Activated naive CD8-positive, alpha-beta T cell treated with anti-CD3 and anti-CD28 coated beads, Interleukin-2, amount 50 U/mL, for 16 hours (primary cell): ENCODE results near the gene IGF2BP2.
"Not testable (repeated sequence)": the region's sequence is repeated elsewhere in the genome, so short reads cannot be mapped to it uniquely, and the experiment has no call there.

ENCODE experiments used
- DNase-seq: peaks from one replicate; pipeline ENCODE4 v3.0.0-alpha.2; 2020; ENCODE audit warnings: low read depth, low spot score

IGF2BP2 gene

GRCh38 chr3:185825006-185825638, at the start of gene IGF2BP2:
IGF2BP2 (minus strand) TSS chr3:185825042; CDS start chr3:185824960, 82 bp downstream.
- DNase-seq: no peak

GRCh38 chr3:185874119-185874518, 49.3 kb upstream of the IGF2BP2 start:
- DNase-seq: no peak

DNA sequence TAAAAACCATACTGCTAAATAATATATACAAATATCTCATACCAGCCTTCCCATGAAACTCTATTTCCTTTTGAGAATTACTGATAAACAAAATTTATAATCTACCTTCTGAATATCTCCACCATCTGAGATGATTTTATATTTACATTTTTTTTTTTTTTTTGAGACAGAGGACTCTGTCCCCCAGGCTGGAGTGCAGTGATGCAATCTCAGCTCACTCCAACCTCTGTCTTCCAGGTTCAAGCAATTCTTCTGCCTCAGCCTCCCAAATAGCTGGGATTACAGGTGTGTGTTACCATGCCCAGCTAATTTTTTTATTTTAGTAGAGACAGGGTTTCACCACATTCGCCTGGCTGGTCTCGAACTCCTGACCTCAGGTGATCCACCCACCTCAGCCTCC, 42.8 kb upstream of the IGF2BP2 start:
- DNase-seq: no peak

DNA sequence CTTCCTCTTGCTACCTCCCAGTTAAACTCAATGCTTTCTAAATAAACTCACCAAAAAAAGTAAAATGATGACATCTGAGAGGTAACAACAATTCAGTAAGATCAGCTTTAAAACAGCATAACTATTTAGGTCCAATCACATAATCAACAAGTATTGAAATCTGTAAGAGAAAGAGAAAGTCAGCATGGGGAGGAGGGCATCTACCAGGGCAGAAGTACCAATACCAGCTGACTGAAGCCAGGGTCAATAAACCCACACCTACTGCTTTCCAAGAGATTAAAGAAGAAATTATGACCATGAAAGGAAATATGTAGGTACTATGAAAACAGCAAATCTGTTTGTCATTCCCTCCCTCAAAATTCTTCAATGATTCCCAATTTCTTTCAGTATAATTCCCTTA, 42.2 kb upstream of the IGF2BP2 start:
- no peak for DNase-seq

GRCh38 chr3:185866555-185866954, 41.7 kb upstream of the IGF2BP2 start:
- DNase-seq: no peak

GRCh38 chr3:185865247-185865646, 40.4 kb upstream of the IGF2BP2 start:
- no peak for DNase-seq

DNA sequence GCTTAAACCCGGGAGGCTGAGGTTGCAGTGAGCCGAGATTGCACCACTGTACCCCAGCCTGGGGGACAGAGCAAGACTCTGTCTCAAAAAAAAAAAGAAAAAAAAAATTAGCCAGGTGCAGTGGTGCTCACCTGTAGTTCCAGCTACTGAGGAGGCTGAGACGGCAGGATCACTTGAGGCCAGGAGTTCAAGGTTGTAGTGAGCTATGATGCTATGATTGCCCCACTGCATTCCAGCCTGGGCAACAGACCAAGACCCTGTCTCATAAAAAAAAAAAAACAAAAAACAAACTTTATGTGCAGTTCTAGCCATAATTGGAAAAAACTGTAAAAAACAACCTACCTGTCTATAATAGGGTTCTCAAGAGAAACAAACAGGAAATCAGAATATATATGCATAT, 39.9 kb upstream of the IGF2BP2 start:
- DNase-seq: no peak

DNA sequence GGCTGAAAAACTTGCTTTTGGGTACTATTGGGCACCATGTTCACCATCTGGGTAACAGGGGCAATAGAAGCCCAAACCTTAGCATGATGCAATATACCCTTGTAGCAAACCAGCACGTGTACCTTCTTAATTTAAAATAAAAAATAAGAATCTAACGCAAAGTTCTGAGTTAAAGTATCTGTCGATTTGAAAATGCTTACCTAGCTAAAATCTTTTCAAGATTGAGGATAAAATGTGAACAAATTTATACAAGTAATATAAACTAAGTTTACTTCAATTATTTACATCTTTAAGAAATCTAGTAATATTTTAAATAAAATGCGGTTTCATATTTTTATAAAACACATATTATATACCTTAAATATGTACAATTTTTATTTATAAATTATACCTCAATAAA, 38.1 kb upstream of the IGF2BP2 start:
- no peak for DNase-seq

DNA sequence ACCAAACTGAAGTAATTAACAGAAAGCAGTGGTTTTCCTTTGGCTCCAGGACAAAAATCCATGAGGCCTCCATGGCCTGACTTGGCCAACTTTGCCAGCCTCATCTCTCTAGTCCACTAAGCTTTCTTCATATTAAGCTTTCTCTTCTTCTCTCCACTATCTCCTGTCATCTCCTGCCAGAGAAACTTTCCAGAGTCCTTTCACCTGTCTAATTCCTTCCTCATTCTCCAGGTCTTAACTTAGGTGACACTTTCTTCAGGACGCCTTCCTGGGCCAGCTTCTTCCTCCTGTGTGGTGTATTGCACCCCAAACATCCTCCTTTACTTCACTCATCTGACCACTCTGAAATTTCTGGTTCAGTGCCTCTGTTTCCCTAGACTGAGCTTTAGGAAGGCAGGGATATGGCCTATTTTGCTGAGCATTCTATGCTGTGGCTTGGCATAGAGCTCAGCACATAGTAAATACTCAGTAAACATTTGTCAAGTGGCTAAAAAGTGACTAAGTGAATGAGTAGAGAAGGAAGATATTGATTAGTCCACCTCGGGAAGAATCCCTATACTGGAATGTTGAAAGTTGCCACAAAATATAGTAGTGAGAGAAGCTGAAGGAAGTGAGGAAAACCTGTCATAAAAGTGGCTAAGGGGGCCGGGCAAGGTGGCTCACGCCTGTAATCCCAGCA, 34.6 kb upstream of the IGF2BP2 start:
- DNase-seq: no peak

DNA sequence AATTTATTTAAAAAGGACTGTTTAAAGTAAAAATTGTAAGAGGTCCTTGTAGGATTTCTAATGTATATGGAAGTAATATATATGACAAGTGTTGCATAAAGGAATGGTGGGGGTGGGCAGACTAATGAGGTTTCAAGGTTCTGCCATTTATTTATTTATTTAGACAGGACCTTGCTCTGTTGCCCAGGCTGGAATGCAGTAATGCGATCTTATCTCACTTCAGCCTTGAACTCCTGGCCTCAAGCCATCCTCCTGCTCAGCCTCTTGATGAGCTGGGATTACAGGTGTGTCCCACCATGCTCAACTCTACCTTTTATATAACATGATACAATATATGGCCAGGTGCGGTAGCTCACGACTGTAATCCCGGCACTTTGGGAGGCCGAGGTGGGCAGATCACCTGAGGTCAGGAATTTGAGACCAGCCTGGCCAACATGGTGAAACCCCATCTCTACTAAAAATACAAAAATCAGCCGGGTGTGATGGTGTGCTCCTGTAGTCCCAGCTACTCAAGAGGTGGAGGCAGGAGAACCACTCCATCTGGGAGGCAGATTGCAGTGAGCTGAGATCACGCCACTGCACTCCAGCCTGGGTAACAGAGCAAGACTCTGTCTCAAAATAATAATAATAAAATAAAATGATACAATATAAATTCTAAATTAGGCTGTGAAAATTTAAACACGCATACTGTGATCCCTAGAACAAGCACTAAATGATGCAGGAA, 33.8 kb upstream of the IGF2BP2 start:
- DNase-seq: no peak

DNA sequence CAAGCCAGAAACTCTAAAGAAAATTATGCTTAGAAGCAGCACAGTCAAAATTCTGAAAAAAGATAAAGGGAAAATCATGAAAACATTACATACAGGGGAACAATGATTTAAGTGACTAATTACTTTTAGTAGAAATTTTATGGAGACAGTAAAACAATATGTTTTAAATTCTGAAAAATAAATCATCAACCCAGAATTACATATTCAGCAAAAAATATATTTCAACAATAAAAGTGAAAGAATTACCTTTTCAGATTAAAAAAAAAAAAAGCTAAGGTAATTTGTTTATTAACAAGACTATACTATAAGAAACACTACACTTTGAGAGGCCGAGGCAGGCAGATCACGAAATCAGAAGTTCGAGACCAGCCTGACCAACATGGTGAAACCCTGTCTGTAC, 32.4 kb upstream of the IGF2BP2 start:
- no peak for DNase-seq

GRCh38 chr3:185856652-185857051, 31.8 kb upstream of the IGF2BP2 start:
- DNase-seq: no peak

DNA sequence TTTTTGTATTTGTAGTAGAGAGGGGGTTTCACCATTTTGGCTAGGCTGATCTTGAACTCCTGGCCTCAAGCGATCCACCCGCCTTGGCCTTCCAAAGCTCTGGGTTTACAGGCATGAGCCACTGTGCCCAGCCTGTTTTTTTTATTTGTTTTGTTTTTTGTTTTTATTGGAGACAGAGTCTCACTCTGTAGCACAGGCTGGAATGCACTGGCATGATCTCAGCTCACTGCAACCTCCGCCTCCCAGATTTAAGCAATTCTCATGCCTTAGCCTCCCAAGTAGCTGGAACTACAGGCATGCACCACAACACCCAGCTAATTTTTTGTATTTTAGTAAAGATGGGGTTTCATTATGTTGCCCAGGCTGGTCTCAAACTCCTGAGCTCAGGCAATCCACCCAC, 28.9 kb upstream of the IGF2BP2 start:
- DNase-seq: not testable (repeated sequence)

- DNase-seq: no peak
Measured at GRCh38 chr3:185852635-185853034, 27.8 kb upstream of the IGF2BP2 start.

- DNase-seq: no peak
Measured at GRCh38 chr3:185851959-185852358, 27.1 kb upstream of the IGF2BP2 start.

DNA sequence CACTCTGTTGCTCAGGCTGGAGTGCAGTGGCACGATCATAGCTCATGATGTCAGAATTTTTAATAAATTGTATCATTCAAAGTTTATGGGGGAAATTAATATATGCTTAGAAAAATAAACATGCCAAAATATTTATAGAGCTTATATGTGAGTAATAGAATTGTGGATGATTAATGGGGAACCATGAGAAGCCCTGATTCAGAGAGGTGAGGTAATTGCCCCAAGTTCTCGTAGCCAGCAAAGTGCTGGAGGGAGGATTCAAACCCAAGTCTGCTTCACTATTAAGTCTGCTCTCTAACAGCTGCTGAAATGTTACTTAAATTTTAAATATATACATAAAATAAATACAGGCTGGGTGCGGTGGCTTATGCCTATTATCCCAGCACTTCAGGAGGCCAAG, 26.2 kb upstream of the IGF2BP2 start:
- DNase-seq: no peak

- no peak for DNase-seq
Measured at GRCh38 chr3:185847506-185847905, 22.7 kb upstream of the IGF2BP2 start.

- DNase-seq: no peak
Measured at GRCh38 chr3:185846037-185846436, 21.2 kb upstream of the IGF2BP2 start.

- DNase-seq: no peak
Measured at GRCh38 chr3:185844051-185844450, 19.2 kb upstream of the IGF2BP2 start.

DNA sequence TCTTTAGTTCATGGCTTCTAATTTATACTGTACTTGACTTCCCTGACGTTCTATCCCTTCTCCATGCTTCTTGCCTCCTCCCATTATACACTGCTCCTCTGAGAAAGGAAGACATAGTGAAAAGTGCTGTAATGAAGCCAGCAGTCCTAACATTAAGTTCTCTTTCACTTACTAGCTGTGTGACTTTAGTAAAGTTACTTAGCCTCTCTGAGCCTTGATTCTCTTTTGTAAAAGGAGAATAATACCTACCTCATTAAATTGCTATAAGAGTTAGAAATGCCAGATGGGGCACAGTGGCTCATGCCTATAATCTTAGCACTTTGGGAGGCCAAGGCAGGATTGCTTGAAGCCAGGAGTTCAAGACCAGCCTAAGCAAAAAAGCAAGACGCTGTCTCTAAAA, 18.8 kb upstream of the IGF2BP2 start:
- no peak for DNase-seq

GRCh38 chr3:185843126-185843525, 18.3 kb upstream of the IGF2BP2 start:
- DNase-seq: no peak

- DNase-seq: no peak
Measured at GRCh38 chr3:185842241-185842640, 17.4 kb upstream of the IGF2BP2 start.

DNA sequence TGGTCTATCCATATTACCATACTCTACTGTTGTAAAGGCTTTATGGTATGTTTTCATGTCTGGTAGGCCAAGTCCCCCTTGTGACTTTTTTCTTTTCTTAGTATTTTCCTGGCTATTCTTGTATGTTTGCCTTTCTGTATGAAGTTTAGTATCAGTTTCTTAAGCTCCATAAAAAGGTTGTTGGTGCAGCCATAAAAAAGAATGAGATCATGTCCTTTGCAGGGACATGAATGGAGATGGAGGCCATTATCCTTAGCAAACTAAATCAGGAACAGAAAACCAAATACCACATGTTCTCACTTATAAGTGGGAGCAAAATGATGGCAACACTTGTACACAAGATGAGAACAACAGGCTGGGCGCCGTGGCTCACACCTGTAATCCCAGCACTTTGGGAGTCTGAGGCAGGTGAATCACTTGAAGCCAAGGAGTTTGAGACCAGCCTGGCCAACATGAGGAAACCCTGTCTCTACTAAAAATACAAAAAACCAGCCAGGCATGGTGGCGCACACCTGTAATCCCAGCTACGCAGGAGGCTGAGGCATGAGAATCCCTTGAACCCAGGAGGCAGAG, 13.7 kb upstream of the IGF2BP2 start:
- not testable (repeated sequence) for DNase-seq
